Astrocyte (in vitro differentiated cells and primary cell): Measurements from ENCODE around the gene IRS1.
"Not testable (repeated sequence)": the region's sequence is repeated elsewhere in the genome, so short reads cannot be mapped to it uniquely, and the experiment has no call there.

ENCODE experiments used
- EZH2 ChIP-seq: IDR thresholded peaks from 2 replicates; pipeline ENCODE4 v1.6.1; 2012; ENCODE audit warnings: mild to moderate bottlenecking, low read length, inconsistent platforms; ENCODE audit not compliant: insufficient read depth
- TF ChIP-seq, protein P1 (sequence below): IDR thresholded peaks from 2 replicates; pipeline ENCODE4 v1.5.1; 2011; ENCODE audit warnings: low read depth, mild to moderate bottlenecking, inconsistent platforms, low read length, moderate library complexity; ENCODE audit not compliant: insufficient read depth

DNA sequence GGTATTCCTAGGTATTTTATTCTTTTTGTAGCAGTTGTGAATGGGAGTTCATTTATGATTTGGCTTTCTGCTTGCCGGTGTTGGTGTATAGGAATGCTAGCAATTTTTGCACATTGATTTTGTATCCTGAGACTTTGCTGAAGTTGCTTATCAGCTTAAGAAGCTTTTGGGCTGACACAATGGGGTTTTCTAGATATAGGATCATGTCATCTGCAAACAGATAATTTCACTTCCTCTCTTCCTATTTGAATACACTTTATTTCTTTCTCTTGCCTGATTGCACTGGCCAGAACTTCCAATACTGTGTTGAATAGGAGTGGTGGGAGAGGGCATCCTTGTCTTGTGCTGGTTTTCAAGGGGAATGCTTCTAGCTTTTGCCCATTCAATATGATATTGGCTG is 43.4 kb upstream of the IRS1 start:
- TF ChIP-seq, protein P1, sequence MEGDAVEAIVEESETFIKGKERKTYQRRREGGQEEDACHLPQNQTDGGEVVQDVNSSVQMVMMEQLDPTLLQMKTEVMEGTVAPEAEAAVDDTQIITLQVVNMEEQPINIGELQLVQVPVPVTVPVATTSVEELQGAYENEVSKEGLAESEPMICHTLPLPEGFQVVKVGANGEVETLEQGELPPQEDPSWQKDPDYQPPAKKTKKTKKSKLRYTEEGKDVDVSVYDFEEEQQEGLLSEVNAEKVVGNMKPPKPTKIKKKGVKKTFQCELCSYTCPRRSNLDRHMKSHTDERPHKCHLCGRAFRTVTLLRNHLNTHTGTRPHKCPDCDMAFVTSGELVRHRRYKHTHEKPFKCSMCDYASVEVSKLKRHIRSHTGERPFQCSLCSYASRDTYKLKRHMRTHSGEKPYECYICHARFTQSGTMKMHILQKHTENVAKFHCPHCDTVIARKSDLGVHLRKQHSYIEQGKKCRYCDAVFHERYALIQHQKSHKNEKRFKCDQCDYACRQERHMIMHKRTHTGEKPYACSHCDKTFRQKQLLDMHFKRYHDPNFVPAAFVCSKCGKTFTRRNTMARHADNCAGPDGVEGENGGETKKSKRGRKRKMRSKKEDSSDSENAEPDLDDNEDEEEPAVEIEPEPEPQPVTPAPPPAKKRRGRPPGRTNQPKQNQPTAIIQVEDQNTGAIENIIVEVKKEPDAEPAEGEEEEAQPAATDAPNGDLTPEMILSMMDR, result not testable (repeated sequence)
- TF ChIP-seq EZH2, result not testable (repeated sequence)
